Fibroblast of lung (primary cell): Measurements from ENCODE around the gene SIPA1. TPM values are rescaled to one million over a fixed set of nuclear protein-coding genes. Genes with fewer than 3 reads are reported as not detected.

Source experiments
- DNase-seq, 2 donors: peaks; one replicate each; pipeline versions ENCODE4 v3.0.0 to v3.0.0-alpha.2; 2010; ENCODE audit warnings: low read depth in 2 of 2
- H2AFZ ChIP-seq: 2 replicates; pipeline ENCODE4 v1.5.1; 2012; ENCODE audit warnings: low read length, control low read depth, inconsistent platforms
- H3K27ac ChIP-seq: 2 replicates; pipeline ENCODE4 v1.5.1; 2011; ENCODE audit warnings: low read length, control low read depth; ENCODE audit not compliant: insufficient read depth
- H3K27me3 ChIP-seq: 2 replicates; pipeline ENCODE4 v1.5.1; 2011; ENCODE audit warnings: mild to moderate bottlenecking, low read length; ENCODE audit not compliant: control insufficient read depth, insufficient read depth
- H3K36me3 ChIP-seq: 2 replicates; pipeline ENCODE4 v1.5.1; 2011; ENCODE audit warnings: low read length; ENCODE audit not compliant: control insufficient read depth, insufficient read depth
- H3K4me1 ChIP-seq: 2 replicates; pipeline ENCODE4 v1.5.1; 2011; ENCODE audit warnings: low read length; ENCODE audit not compliant: control insufficient read depth, insufficient read depth; ENCODE audit errors: extremely low read depth
- H3K4me2 ChIP-seq: 2 replicates; pipeline ENCODE4 v1.5.1; 2011; ENCODE audit warnings: low read length, control low read depth; ENCODE audit not compliant: insufficient read depth; ENCODE audit errors: extremely low read depth
- H3K4me3 ChIP-seq, 4 experiments: fragments of 200-600 bp in 1 of 4; sonication (generic) in 1 of 4; replicated peaks in 1 of 4; 2 replicates each; pipeline ENCODE4 v1.5.1; 2011 to 2016; ENCODE audit warnings: low read length in 4 of 4, low read depth in 3 of 4, mild to moderate bottlenecking in 3 of 4, control low read depth in 2 of 4, inconsistent platforms in 1 of 4, mixed read lengths in 1 of 4; ENCODE audit not compliant: insufficient read depth in 1 of 4; ENCODE audit errors: control extremely low read depth in 1 of 4
- H3K79me2 ChIP-seq: 2 replicates; pipeline ENCODE4 v1.5.1; 2012; ENCODE audit warnings: mild to moderate bottlenecking, low read length, inconsistent platforms; ENCODE audit not compliant: control insufficient read depth, insufficient read depth
- H3K9ac ChIP-seq: 2 replicates; pipeline ENCODE4 v1.5.1; 2011; ENCODE audit warnings: mild to moderate bottlenecking, low read length, control low read depth; ENCODE audit not compliant: insufficient read depth
- H3K9me3 ChIP-seq: 2 replicates; pipeline ENCODE4 v1.5.1; 2012; ENCODE audit warnings: low read depth, low read length; ENCODE audit not compliant: control insufficient read depth, insufficient read depth
- H4K20me1 ChIP-seq: 2 replicates; pipeline ENCODE4 v1.5.1; 2011; ENCODE audit warnings: low read length; ENCODE audit not compliant: control insufficient read depth, insufficient read depth; ENCODE audit errors: extremely low read depth
- CTCF ChIP-seq, 2 donors: IDR thresholded peaks in 1 of 2; conservative IDR thresholded peaks in 1 of 2; 1 replicate in 1 of 2; 2 replicates in 1 of 2; pipeline ENCODE4 v1.5.1; 2011 to 2012; ENCODE audit warnings: low read length in 2 of 2, control low read depth in 1 of 2, inconsistent platforms in 1 of 2, low read depth in 1 of 2, mild to moderate bottlenecking in 1 of 2
- EZH2 ChIP-seq: IDR thresholded peaks from 2 replicates; pipeline ENCODE4 v1.5.1; 2012; ENCODE audit warnings: low read length, control low read depth, mild to moderate bottlenecking; ENCODE audit errors: missing control alignments
- polyA plus RNA-seq, 2 donors: library from polyadenylated mRNA; depleted of rRNA in 1 of 2; stranded (reverse) in 1 of 2; unstranded in 1 of 2; fragments of >200 nt; gene quantifications; 2 replicates each; pipeline ENCODE4 v1.2.1, GENCODE V29; 2011 to 2012; ENCODE audit warnings: missing spikeins in 1 of 2
- total RNA-seq: library from RNA; depleted of rRNA; stranded (reverse); fragments of >200 nt; gene quantifications from 2 replicates; pipeline ENCODE4 v1.2.1, GENCODE V29; 2014

The SIPA1 gene
- total and polyA plus RNA-seq, 2 donors (not counting 1 experiment from before 2014, with no cell fraction given) = 7.8 to 32.5 TPM

- Histone ChIP-seq H3K27ac (no peak overlapping the region), H3K9ac (no peak overlapping the region), H2AFZ (no peak overlapping the region), H3K79me2 (peaks cover 4% of the 10 kb centered on the region), H4K20me1 (no peaks in the 10 kb centered on the region), H3K9me3 (no peaks in the 10 kb centered on the region), H3K4me1 (peaks cover 23% of the 10 kb centered on the region), H3K36me3 (peaks cover 28% of the 10 kb centered on the region), H3K4me3 (no peak overlapping the region), H3K4me2 (no peak overlapping the region), H3K27me3 (no peaks in the 10 kb centered on the region)
- TF ChIP-seq CTCF (conservative IDR thresholded peaks at IDR 0.05 in 1 of 2, IDR thresholded peaks at IDR 0.05 in 1 of 2; ENCODE audit: low read depth in 1 of 2, low read length in 2 of 2) (no peak), EZH2 (no peak)
- no peak for DNase-seq
Measured at GRCh38 chr11:65639623-65640482, 2.0 kb downstream of the SIPA1 start.

- peaks cover 23% of the 10 kb centered on the region for H3K4me1 ChIP-seq
- peaks cover 26% of the 10 kb centered on the region for H3K36me3 ChIP-seq
- H2AFZ ChIP-seq = no peak overlapping the region
- no peaks in the 10 kb centered on the region for H4K20me1 ChIP-seq
- H3K4me3 ChIP-seq = no peak overlapping the region
- no peak for TF ChIP-seq EZH2
- no peak for TF ChIP-seq CTCF (conservative IDR thresholded peaks at IDR 0.05 in 1 of 2, IDR thresholded peaks at IDR 0.05 in 1 of 2; ENCODE audit: low read depth in 1 of 2, low read length in 2 of 2)
- no peak overlapping the region for H3K27ac ChIP-seq
- peaks cover 4% of the 10 kb centered on the region for H3K79me2 ChIP-seq
- H3K4me2 ChIP-seq = no peak overlapping the region
- H3K27me3 ChIP-seq = no peaks in the 10 kb centered on the region
- H3K9me3 ChIP-seq = no peaks in the 10 kb centered on the region
- no peak for DNase-seq
- H3K9ac ChIP-seq = no peak overlapping the region
Measured at GRCh38 chr11:65640483-65641296, 2.8 kb downstream of the SIPA1 start.

GRCh38 chr11:65641297-65642013, 3.6 kb downstream of the SIPA1 start:
- no peak overlapping the region for H3K4me2 ChIP-seq
- H3K4me3 ChIP-seq = no peak overlapping the region
- H3K9me3 ChIP-seq = no peaks in the 10 kb centered on the region
- H4K20me1 ChIP-seq = no peaks in the 10 kb centered on the region
- H3K36me3 ChIP-seq = peaks cover 32% of the 10 kb centered on the region
- no peak overlapping the region for H2AFZ ChIP-seq
- peaks cover 4% of the 10 kb centered on the region for H3K79me2 ChIP-seq
- no peak overlapping the region for H3K27ac ChIP-seq
- no peak for DNase-seq
- TF ChIP-seq CTCF (conservative IDR thresholded peaks at IDR 0.05 in 1 of 2, IDR thresholded peaks at IDR 0.05 in 1 of 2; ENCODE audit: low read depth in 1 of 2, low read length in 2 of 2) (no peak), EZH2 (no peak)
- no peak overlapping the region for H3K9ac ChIP-seq
- H3K27me3 ChIP-seq = no peaks in the 10 kb centered on the region
- H3K4me1 ChIP-seq = peaks cover 23% of the 10 kb centered on the region
